ENCODE results near the gene SPNS3.

SPNS3 gene

DNA sequence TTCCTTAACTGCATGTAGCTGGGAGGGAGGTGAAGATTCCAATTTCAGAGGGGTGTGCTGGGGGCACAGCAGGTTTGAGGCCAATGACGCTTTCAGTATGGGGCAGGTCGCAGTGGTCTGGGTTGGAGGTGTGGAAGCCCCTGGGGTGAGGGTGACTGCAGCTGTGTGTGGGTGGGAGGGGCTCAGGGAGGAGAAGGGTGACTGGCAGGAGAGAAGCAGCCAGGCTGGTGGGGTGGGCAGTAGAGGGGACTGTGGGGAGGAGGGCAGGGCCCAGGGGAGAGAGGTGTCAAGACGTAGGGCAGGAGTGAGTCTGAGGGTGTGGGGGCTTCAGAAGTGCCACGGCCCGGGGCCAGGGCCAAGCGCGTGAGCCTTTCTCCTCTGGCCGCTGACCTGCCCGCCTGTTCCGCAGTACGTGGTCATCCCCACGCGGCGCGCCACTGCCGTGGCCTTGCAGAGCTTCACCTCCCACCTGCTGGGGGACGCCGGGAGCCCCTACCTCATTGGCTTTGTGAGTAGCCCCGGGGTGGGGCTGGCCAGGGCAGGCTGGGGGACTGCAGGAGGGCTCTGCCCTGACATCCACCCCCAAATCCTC lies 102.0 kb downstream of the SPNS3 start:
- Histone ChIP-seq H3K9me3 (ENCODE audit: control insufficient read depth in 2 of 2, low read length in 2 of 2) (no peaks in the 10 kb centered on the region), H3K9ac (ENCODE audit: low read depth in 1 of 2, low read length in 2 of 2) (no peak overlapping the region), H3K4me1 (ENCODE audit: control insufficient read depth in 2 of 2, insufficient read depth in 2 of 2, low read length in 2 of 2) (peaks cover 7 to 15% of the 10 kb centered on the region in 2 donors), H3K4me3 (ENCODE audit: low read length in 2 of 2) (no peak overlapping the region), H3K27ac (ENCODE audit: low read depth in 2 of 2, low read length in 2 of 2) (no peak overlapping the region), H3K27me3 (ENCODE audit: control insufficient read depth in 2 of 2, insufficient read depth in 2 of 2, low read length in 2 of 2) (no peaks in the 10 kb centered on the region), H3K36me3 (ENCODE audit: control insufficient read depth in 2 of 2, insufficient read depth in 2 of 2, low read length in 2 of 2) (peaks cover 3 to 12% of the 10 kb centered on the region in 2 donors)

DNA sequence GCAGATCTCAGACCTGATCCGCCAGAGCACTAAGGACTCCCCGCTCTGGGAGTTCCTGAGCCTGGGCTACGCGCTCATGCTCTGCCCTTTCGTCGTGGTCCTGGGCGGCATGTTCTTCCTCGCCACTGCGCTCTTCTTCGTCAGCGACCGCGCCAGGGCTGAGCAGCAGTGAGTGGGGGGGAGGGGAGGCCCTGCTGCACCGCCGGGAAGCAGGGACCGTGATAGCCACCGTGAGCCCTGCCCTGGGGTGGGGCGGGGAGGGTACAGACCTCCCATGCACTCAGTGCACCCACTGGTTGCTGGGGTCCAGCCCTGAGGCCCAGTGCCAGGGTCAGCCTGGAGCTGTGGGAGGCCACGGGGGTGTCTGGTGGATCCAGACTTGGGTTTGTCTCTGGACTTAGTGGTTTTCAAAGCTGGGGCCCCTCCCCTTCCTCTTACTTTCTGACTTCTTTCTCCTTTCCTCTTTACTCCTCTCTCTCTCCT lies 102.6 kb downstream of the SPNS3 start:
- Histone ChIP-seq H3K9ac (ENCODE audit: low read depth in 1 of 2, low read length in 2 of 2) (no peak overlapping the region), H3K4me1 (ENCODE audit: control insufficient read depth in 2 of 2, insufficient read depth in 2 of 2, low read length in 2 of 2) (peaks cover 7 to 15% of the 10 kb centered on the region in 2 donors), H3K9me3 (ENCODE audit: control insufficient read depth in 2 of 2, low read length in 2 of 2) (no peaks in the 10 kb centered on the region), H3K27ac (ENCODE audit: low read depth in 2 of 2, low read length in 2 of 2) (no peak overlapping the region), H3K4me3 (ENCODE audit: low read length in 2 of 2) (no peak overlapping the region), H3K36me3 (ENCODE audit: control insufficient read depth in 2 of 2, insufficient read depth in 2 of 2, low read length in 2 of 2) (peaks cover 5 to 18% of the 10 kb centered on the region in 2 donors), H3K27me3 (ENCODE audit: control insufficient read depth in 2 of 2, insufficient read depth in 2 of 2, low read length in 2 of 2) (no peaks in the 10 kb centered on the region)

GRCh38 chr17:4536742-4537411 lies 103.1 kb downstream of the SPNS3 start:
- Histone ChIP-seq H3K4me3 (ENCODE audit: low read length in 2 of 2) (no peak overlapping the region), H3K9ac (ENCODE audit: low read depth in 1 of 2, low read length in 2 of 2) (no peak overlapping the region), H3K27me3 (ENCODE audit: control insufficient read depth in 2 of 2, insufficient read depth in 2 of 2, low read length in 2 of 2) (no peaks in the 10 kb centered on the region), H3K9me3 (ENCODE audit: control insufficient read depth in 2 of 2, low read length in 2 of 2) (no peaks in the 10 kb centered on the region), H3K4me1 (ENCODE audit: control insufficient read depth in 2 of 2, insufficient read depth in 2 of 2, low read length in 2 of 2) (peaks cover 7 to 17% of the 10 kb centered on the region in 2 donors), H3K36me3 (ENCODE audit: control insufficient read depth in 2 of 2, insufficient read depth in 2 of 2, low read length in 2 of 2) (peaks cover 11 to 24% of the 10 kb centered on the region in 2 donors), H3K27ac (ENCODE audit: low read depth in 2 of 2, low read length in 2 of 2) (peak overlapping the region in 1 of 2 donors; percentile 17)

All from mucosa of rectum (tissue), 2 donors.